Measurements from ENCODE around the gene KDM3A.

The KDM3A gene

GRCh38 chr2:86430368-86430767, 10.8 kb upstream of the KDM3A start:
- DNase-seq, result no peak
- intact Hi-C loops (cut with DNase I), result no loop called here

GRCh38 chr2:86433137-86433536, 8.0 kb upstream of the KDM3A start:
- no peak for DNase-seq

GRCh38 chr2:86434290-86434689, 6.9 kb upstream of the KDM3A start:
- intact Hi-C loops (cut with DNase I), result no loop called here
- DNase-seq, result no peak

More at GRCh38 chr2:86433137-86433536, 8.0 kb upstream of the KDM3A start:
- intact Hi-C loops (cut with DNase I), result no loop called here

GRCh38 chr2:86435531-86435930, 5.6 kb upstream of the KDM3A start:
- DNase-seq, result no peak
- intact Hi-C loops (cut with DNase I), result no loop called here

- no peak for DNase-seq
- intact Hi-C loops (cut with DNase I), result no loop called here
These were observed 4.8 kb upstream of the KDM3A start for GRCh38 chr2:86436328-86436727.

- intact Hi-C loops (cut with DNase I), result loop anchor here (2.0 to 10.0 kb wide), 2 partner anchors 183 to 245 kb away; partner anchors contain the start of genes IMMT, MRPL35 and RNF103
- no peak for DNase-seq
These were observed 1.1 kb upstream of the KDM3A start for GRCh38 chr2:86439879-86440630.

GRCh38 chr2:86441392-86441881, 266 bp downstream of the KDM3A start:
- intact Hi-C loops (cut with DNase I), result loop anchor here (2.0 to 10.0 kb wide), 2 partner anchors 181 to 247 kb away; partner anchors contain the start of genes IMMT, MRPL35 and RNF103
- DNase-seq, result peak in 5 of 42 donors; percentile 15 to 59 (median 32)

GRCh38 chr2:86441882-86442641, 891 bp downstream of the KDM3A start:
- peak in 40 of 42 donors; percentile 14 to 75 (median 48) for DNase-seq

GRCh38 chr2:86442642-86443005, 1.5 kb downstream of the KDM3A start:
- intact Hi-C loops (cut with DNase I), result loop anchor here (10.0 kb wide), 1 partner anchor 248 kb away; the partner anchor contains the start of genes IMMT and MRPL35
- peak; percentile 48 to 94 (median 84) for DNase-seq

More at GRCh38 chr2:86441882-86442641, 891 bp downstream of the KDM3A start:
- intact Hi-C loops (cut with DNase I), result loop anchor here (2.0 to 10.0 kb wide), 2 partner anchors 181 to 247 kb away; partner anchors contain the start of genes IMMT, MRPL35 and RNF103

GRCh38 chr2:86443631-86444350, 2.6 kb downstream of the KDM3A start:
- intact Hi-C loops (cut with DNase I), result loop anchor here (10.0 kb wide), 1 partner anchor 249 kb away; the partner anchor contains the start of genes IMMT and MRPL35

GRCh38 chr2:86445436-86445835, 4.3 kb downstream of the KDM3A start:
- intact Hi-C loops (cut with DNase I), result loop anchor here (10.0 kb wide), 1 partner anchor 251 kb away; the partner anchor contains the start of genes IMMT and MRPL35

More at GRCh38 chr2:86443631-86444350, 2.6 kb downstream of the KDM3A start:
- DNase-seq, result peak in 3 of 42 donors; percentile 4 to 9 (median 9)

GRCh38 chr2:86446060-86446459, 4.9 kb downstream of the KDM3A start:
- DNase-seq, result no peak
- intact Hi-C loops (cut with DNase I), result loop anchor here (10.0 kb wide), 1 partner anchor 251 kb away; the partner anchor contains the start of genes IMMT and MRPL35

More at GRCh38 chr2:86445436-86445835, 4.3 kb downstream of the KDM3A start:
- no peak for DNase-seq

GRCh38 chr2:86453836-86454235, 12.7 kb downstream of the KDM3A start:
- peak in 17 of 42 donors; percentile 13 to 77 (median 29) for DNase-seq
- intact Hi-C loops (cut with DNase I), result no loop called here

GRCh38 chr2:86454238-86454637, 13.1 kb downstream of the KDM3A start:
- intact Hi-C loops (cut with DNase I), result no loop called here

GRCh38 chr2:86455181-86455580, 14.0 kb downstream of the KDM3A start:
- DNase-seq, result no peak
- intact Hi-C loops (cut with DNase I), result no loop called here

More at GRCh38 chr2:86454238-86454637, 13.1 kb downstream of the KDM3A start:
- DNase-seq, result no peak

- intact Hi-C loops (cut with DNase I), result no loop called here
- no peak for DNase-seq
These were observed 20.0 kb downstream of the KDM3A start for GRCh38 chr2:86461042-86461743.

- intact Hi-C loops (cut with DNase I), result no loop called here
- no peak for DNase-seq
These were observed 23.5 kb downstream of the KDM3A start for GRCh38 chr2:86464652-86465051.

- DNase-seq, result no peak
- intact Hi-C loops (cut with DNase I), result no loop called here
These were observed 25.1 kb downstream of the KDM3A start for GRCh38 chr2:86466306-86466705.
